HG03097 (cell line): ENCODE data around the gene CCR5AS.
"Not testable (repeated sequence)": the region's sequence is repeated elsewhere in the genome, so short reads cannot be mapped to it uniquely, and the experiment has no call there.

ENCODE experiments used
- ATAC-seq: cut with Tn5 transposase; IDR thresholded peaks from one replicate; pipeline ENCODE4 v1.9.1; 2021; ENCODE audit not compliant: unreplicated experiment, low FRiP score

The CCR5AS gene

DNA sequence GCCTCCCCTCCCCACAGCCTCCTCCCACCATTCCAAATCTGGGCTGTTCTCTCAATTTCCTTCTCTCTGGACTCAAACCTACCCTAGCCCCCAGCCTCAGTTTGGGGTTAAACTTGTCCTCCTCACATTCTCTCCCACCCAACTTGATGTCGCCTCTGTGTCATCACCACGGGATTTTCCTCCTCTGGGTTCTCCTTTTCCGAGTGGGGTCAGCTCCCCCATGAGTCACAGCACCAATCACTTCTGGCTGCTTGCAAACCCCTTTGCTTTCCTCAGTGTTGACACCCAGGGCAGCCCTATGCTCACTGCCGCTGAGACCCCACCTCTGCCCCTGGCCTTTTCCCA lies 451 bp downstream of the CCR5AS start:
- ATAC-seq, result no peak

GRCh38 chr3:46405301-46406019 lies 1.4 kb downstream of the CCR5AS start:
- ATAC-seq, result no peak

DNA sequence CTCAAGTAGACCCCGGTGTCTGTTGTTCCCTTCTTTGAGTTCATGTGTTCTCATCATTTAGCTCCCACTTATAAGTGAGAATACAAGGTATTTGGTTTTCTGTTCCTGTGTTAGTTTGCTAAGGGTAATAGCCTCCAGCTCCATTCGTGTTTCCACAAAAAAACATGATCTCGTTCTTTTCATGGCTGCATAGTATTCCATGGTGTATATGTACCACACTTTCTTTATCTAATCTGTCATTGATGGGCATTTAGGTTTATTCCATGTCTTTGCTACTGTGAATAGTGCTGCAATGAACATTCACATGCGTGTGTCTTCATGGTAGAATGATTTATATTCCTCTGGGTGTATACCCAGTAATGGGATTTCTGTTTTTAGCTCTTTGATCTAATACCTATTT lies 4.0 kb downstream of the CCR5AS start:
- ATAC-seq, result not testable (repeated sequence)

DNA sequence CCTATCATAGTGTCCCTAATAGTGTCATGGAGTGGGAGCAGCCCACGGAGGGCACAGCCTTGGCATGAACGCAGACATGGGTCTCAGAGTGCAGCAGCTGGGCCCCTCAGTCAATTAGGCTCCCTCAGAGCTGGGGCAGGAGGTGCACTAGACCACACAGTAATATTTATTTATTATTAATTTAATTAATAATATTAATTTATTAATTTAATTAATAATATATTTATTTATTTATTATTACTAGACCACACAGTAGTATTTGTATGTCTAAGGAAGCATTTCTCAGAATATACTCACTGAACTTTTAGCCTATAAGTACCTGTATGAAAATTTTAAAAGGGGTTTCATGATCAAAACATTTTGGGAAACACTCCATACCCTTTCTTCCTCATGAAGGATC lies 5.3 kb downstream of the CCR5AS start:
- ATAC-seq, result no peak

DNA sequence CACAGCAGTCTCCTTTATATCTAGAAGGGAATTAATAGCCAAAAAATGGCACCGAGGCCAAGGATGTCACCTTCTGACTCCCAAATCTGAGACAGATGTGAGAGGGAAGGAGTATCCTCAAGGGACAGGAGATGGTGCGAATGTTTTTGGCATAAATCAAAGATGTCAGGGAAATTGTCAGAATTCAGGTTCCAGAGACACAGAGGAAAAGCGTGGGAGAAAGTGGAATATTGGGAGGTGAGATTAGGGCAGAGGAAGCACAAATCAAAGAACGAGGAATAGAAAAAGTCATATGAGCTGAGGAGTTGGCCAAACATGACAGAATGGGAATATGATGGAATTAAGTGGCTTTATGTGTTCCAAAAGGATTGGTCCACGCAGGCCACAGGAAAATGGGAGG lies 6.0 kb downstream of the CCR5AS start:
- no peak for ATAC-seq

DNA sequence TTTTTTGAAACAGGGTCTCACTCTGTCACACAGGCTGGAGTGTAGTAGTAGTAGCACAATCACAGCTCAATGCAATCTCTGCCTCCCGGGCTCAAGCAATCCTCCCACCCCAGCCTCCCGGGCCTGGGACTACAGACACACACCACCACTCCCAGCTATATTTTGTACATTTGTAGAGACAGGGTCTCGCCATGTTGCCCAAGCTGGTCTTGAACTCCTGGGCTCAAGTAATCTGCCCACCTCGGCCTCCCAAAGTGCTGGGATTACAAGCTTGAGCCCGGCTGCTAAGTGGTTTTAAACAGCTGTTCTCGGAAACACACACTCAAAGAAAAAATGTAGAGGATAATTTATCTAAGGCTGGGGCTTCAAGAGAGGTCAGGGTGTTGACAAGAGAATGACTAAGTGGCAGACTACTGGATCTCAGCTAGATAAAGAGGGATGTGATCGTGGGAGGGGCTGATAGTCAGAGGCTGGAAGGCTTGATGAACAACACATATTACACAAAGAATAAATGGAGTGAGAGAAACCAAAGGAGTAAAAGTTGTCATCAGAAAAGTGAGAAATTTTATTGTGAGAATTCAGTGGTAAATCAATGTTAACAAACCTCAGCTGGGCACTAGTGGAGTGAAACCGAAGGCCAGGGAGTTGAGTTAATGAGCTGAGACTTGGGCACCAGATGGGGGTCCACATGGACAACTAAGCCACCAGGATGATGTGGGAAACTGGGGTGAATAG lies 6.7 kb downstream of the CCR5AS start:
- no peak for ATAC-seq

DNA sequence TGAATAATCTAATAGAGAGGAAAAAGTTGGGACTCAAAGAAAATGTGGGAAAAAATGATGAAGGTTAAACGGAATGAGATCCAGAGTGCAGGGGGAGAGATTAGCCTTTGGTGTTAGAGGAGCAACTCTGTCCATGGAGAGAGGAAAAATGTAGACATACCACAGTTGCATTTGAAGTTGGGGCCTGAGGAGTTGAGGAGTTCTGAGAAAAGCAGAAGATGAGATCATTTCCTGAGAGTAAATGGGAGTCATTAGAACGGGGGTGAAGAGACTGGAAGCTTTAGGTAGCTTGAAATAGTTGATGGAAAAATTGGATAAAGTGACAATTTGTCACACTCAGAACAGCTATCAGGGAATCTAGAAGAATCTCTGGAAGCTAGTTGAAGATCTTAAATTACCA lies 7.3 kb downstream of the CCR5AS start:
- no peak for ATAC-seq

- no peak for ATAC-seq
Measured at GRCh38 chr3:46399098-46399497, 7.8 kb downstream of the CCR5AS start.

DNA sequence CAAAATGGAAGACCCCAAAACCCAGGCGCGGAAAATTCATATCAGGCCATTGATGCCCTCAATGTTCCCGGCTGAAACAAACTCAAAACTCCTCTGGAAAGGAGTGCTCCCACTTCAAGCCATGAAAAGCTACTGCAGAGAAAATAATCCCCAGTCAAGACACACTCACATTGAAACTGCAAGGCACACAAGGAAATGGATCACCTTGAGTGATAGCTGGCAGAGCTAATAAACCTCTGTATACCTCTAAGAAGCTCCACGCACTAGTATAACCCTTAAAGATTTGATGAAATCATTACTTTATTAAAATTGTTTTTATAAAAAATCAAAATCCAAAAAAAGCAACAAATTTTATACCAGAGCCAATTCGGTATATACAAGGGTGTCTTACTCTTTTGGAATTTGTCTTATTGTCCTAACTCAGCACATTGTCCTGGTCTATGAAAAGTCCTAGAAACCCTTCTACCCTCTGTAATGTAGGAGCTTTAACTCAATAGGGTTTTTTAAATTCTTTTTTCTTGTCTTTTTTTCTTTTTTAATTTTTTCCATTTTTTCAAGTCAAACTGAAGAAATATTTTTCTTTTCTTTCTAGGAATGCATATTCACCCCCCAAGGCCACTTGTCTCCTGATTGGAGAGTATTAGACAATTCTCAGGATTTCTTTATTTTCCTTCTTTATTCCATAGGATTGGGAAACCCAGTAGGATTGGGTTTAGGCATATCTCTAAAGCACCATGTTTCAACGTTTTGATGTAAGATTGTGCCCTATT lies 8.5 kb downstream of the CCR5AS start:
- ATAC-seq, result no peak

DNA sequence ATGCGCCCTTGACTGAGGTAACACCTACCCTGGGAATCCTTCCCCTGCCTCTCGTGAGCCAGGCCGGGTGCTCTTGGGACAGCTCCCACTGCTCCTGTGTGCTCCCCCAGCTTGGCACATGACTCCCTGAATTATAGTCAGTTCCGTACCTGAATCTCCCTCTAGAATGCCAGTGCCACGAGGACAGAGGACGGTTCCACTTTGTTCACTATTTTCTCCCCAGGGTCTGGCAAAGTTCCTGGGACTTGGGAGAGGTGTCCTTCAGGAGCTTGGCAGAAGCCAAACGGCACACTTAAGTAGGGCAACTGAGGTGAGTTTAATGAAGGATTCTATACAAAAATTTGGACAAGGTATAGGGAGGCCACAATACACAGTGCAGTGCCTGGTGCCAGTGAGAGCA lies 9.8 kb downstream of the CCR5AS start:
- ATAC-seq, result no peak

DNA sequence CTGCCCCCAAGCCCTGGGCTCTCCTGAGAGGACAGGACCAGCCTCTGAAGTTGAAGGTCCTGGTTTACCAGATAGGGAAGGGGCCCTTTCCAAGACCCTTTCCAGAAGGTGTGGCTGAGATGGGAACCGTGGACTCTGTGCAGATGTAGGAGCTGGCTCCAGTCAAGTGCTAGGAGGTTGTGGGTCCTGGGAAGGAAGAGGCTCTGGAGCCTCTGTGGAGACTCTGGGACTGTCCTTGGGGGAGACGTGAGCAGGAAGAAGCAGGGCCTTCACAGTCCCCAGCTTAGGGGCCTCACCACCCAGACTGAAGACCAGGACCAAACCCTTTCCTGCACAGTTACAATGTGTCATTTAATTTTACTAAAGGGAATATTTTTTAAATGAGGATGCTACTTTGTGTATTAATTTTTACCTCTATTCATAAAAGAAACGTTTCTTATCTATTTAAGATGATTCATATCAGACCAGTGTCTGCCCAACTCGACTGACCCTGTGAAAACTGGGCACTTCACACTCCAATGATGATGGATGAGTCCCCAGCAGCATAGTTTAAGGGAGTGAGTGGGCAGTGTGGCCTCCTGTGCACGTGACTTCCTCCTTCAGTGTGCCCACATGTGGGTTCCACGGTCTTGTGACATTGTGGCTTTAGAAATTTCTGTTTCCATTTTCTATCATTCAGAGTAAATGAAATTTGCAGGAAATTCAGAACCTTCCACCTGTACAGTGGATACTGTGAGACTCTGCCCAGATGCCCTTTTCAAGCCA lies 10.9 kb downstream of the CCR5AS start:
- no peak for ATAC-seq

DNA sequence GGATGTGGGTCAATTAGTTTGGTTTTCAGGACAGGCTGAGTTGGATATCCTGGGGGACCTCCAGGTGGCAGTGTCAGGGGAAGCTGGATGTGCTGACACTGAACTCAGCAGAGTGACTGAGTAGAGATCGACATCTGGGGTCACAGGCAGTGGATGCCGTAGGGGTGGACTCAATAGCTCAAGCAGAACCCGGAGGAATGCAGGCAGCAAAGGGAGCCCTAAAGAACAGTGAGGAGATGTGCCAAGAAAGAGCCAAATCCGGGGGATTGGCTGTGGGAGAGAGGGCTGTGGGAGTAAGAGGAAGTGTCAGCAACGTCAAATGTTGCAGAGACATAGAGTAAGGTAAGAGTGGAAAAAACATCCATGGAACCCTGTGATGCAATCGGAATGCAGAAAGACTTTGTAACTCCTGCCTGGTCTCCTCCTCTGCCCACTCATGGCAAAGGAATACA lies 11.6 kb downstream of the CCR5AS start:
- ATAC-seq, result no peak

DNA sequence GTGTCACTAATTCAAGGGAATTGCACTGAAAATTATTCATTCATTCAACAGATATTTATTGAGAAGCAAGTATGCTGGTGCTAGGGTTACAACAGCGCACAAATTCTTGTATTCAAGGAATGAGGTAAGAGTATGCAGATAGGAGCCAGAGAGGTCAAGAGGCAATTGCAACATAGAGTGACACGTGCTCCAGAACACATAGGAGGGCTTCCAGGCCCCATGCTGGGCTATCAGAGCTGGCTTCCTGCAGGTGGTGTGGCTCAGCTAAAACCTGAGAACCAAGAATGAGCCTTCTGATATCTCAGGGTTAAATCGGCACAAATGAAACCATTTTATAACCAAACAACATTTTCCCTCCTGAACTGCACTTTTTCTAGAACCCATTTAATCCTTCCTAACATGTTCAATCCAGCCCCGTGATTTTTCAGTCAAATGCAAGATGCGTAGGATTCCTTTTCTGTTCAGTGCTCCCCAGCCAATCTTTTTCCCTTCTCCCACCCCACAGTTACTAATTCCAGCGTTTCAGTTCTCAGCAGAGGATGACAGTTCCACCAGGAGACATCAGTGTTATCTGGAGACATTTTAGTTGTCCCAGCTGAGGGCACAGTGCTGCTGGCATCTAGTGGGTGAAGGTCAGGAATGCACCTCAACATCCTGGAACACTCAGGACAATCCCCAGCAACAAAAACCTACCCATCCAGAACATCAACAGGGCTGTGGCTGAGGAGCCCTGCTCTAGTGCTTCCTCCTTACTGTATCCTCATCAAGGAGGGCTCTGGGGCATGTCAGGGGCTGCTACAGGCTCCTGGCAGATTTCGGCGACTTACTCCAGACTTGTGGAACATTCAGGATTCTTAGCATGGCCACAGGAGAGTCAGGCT lies 13.1 kb downstream of the CCR5AS start:
- ATAC-seq, result no peak

- ATAC-seq, result no peak
Measured at GRCh38 chr3:46393011-46393410, 13.9 kb downstream of the CCR5AS start.

- ATAC-seq, result not testable (repeated sequence)
Measured at GRCh38 chr3:46391526-46391925, 15.3 kb downstream of the CCR5AS start.

- ATAC-seq, result no peak
Measured at GRCh38 chr3:46389306-46389705, 17.6 kb downstream of the CCR5AS start.

DNA sequence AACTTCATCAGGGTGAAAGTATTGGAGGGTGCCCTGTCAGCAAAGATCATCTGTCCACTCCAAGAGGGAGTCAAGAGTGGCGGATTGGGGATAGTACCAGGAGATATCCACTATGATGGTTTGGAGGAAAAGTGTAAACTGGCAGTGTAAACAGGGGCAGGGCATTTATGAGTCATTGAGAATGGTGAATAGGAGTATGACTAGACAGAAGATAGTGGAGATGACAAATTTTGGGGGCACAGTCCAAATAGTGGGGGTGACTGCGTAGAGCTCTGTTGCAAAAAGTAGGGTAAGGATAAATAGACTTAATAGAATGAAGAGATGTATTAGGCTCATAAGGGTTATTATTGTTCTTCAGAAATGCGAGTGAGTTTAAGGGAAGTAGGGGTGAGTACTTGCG lies 18.0 kb downstream of the CCR5AS start:
- ATAC-seq, result not testable (repeated sequence)

DNA sequence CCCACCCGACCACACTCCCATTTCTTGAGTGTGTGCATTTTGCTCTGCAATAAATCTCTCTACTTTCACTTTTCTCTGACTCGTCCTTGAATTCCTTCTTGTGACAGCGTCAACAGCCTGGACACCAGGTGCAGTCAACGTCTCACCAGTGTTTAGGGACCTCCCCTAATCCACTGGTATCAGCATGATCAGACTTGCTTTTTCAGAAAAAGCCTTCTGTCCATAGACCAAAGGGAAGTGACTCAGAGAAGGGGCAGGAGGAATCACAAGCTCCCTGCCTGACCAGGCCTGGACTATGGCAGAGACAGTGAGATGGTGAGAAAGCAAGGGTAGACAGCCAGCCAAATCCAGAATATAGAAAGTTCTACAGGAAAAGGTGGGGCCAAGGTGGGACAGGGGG lies 20.7 kb downstream of the CCR5AS start:
- ATAC-seq, result no peak

GRCh38 chr3:46383951-46384330 lies 22.9 kb downstream of the CCR5AS start:
- no peak for ATAC-seq
